ENCODE results near the gene SCN9A.

SCN9A gene

DNA sequence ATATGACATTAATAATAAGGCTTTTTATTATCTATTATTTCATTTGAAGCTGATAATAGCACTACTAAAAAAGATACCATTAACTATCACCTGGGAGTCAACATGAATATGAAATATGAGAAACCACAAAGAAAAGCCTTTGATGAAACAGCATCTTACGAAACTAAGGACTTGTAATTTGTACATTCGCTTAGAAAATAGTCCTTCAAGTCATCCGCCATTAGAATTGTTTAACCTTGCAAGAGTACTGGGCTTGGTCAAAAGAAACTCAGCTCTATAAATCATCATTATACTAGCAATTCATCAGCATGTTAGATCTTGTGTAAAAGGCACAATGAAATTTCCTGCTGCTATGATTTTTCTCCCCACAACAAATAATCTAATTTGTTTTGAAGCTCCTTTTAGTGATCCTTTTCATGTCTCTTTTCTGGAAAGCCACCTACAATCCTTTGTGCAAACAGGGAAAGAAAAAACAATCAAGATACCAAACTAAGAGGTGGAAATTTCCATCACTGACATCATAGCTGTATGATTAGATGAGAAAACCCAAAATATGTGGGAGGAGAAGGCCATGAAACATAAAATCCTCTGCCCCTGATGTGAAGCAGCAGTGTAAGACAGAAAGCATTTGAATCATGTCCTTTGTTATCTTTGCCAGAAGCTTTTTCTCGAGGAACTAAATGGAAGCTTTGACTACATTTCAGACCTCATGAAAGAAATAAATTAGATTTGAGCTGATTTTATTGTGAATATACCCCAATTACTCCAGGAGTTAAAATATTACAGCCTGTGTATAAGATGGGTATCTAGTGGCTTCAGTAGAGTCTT lies 31.2 kb downstream of the SCN9A start:
- CTCF ChIA-PET, result interaction anchor here (0.6 to 1.0 kb wide), 2 partner anchors 14 to 67 kb away, joined by 3 read pairs; no protein-coding TSS in a partner anchor
- no peak for DNase-seq (ENCODE audit: low spot score)
- TF ChIP-seq, protein P1, sequence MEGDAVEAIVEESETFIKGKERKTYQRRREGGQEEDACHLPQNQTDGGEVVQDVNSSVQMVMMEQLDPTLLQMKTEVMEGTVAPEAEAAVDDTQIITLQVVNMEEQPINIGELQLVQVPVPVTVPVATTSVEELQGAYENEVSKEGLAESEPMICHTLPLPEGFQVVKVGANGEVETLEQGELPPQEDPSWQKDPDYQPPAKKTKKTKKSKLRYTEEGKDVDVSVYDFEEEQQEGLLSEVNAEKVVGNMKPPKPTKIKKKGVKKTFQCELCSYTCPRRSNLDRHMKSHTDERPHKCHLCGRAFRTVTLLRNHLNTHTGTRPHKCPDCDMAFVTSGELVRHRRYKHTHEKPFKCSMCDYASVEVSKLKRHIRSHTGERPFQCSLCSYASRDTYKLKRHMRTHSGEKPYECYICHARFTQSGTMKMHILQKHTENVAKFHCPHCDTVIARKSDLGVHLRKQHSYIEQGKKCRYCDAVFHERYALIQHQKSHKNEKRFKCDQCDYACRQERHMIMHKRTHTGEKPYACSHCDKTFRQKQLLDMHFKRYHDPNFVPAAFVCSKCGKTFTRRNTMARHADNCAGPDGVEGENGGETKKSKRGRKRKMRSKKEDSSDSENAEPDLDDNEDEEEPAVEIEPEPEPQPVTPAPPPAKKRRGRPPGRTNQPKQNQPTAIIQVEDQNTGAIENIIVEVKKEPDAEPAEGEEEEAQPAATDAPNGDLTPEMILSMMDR (conservative IDR thresholded peaks at IDR 0.05; ENCODE audit: low read depth), result no peak
- POLR2A ChIA-PET (ENCODE audit: low non-redundant PET), result no interaction called here
- H3K27ac ChIP-seq, result no peak overlapping the region

DNA sequence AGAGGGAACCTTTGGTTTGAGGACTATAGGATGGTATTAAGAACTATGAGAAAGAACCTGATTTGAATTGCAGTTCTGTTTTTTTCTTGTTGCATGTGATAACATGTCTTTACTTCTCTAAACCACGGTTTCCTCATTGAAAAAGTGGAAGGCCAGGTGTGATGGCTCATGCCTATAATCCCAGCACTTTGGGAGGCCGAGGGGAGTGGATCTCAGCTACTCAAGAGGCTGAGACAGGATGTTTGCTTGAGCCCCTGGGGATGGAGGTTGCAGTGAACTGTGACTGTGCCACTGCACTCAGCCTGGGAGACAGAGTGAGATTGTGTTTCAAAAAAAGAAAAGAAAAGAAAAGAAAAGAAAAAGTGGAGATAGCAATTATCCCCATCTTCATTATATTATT lies 32.3 kb downstream of the SCN9A start:
- ChIA-PET CTCF (no interaction called here), POLR2A (ENCODE audit: low non-redundant PET) (no interaction called here)
- no peak overlapping the region for H3K27ac ChIP-seq
- TF ChIP-seq, protein P1 (conservative IDR thresholded peaks at IDR 0.05; ENCODE audit: low read depth), result no peak
- no peak for DNase-seq (ENCODE audit: low spot score)

DNA sequence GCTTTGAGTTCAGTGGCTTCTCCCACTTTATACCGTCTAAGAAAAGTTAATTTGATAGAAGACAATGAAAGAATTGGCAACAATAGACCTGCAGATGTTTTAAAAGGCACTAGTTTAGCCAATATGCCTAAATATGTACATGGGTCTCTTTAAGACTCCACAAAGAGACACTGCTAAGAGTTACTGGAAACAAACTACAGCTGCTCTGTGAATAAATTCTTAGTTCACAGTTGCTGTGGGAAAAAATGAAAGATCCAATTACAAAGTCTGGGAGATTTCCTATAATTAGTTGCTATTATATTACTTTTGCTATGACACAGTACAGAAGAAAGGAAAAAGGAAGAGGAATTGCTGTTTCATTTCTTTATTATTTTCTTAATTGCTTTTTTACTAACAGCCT lies 34.3 kb downstream of the SCN9A start:
- CTCF ChIA-PET, result no interaction called here
- no peak for DNase-seq (ENCODE audit: low spot score)
- TF ChIP-seq, protein P1 (conservative IDR thresholded peaks at IDR 0.05; ENCODE audit: low read depth), result no peak
- POLR2A ChIA-PET (ENCODE audit: low non-redundant PET), result no interaction called here
- no peak overlapping the region for H3K27ac ChIP-seq

DNA sequence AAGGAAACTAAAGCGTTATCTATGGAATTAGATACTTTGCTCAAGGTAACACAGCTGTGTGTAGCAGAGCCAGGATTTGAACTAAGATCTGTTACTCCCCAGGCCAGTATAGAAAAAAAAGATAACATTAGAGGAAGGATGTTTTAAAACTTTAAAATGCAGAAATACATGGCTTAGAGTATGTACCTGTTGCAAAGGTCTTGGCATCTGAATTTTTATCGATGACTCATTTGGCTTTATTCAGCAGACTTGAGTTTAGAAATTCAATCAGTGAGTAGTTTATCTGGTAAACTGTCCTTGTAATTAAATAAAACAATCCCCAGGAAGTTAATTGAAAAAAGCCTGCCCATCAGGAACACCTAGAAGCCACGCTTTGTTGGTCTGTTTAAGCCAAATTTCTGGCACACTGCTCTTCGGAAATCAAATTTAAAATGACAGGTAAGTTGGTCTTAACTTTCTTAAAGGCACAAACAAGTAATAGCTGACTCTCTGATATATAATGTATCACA lies 36.9 kb downstream of the SCN9A start:
- TF ChIP-seq, protein P1 (conservative IDR thresholded peaks at IDR 0.05; ENCODE audit: low read depth), result no peak
- ChIA-PET POLR2A (ENCODE audit: low non-redundant PET) (no interaction called here), CTCF (no interaction called here)
- DNase-seq (ENCODE audit: low spot score), result no peak
- H3K27ac ChIP-seq, result no peak overlapping the region

DNA sequence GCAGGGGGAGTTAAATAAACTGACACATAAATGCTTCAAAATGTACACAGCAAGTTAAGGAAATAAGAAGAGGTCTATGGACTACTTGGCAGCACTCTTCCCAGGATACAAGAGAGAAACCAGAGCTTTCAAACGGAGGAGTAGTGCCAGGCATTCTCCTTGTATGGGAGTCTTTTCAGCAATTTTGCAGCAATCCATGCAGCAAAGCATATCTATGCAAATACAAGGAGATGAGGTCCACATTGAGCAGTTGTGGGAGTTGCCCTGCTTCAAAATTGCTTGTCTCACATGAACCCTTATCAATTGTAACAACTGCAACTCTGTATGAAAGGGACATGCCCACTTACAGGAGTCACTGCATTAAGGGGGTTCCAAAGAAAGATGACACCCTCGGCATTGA lies 37.8 kb downstream of the SCN9A start:
- ChIA-PET POLR2A (ENCODE audit: low non-redundant PET) (no interaction called here), CTCF (no interaction called here)
- H3K27ac ChIP-seq, result no peak overlapping the region
- TF ChIP-seq, protein P1 (conservative IDR thresholded peaks at IDR 0.05; ENCODE audit: low read depth), result no peak
- DNase-seq (ENCODE audit: low spot score), result no peak

DNA sequence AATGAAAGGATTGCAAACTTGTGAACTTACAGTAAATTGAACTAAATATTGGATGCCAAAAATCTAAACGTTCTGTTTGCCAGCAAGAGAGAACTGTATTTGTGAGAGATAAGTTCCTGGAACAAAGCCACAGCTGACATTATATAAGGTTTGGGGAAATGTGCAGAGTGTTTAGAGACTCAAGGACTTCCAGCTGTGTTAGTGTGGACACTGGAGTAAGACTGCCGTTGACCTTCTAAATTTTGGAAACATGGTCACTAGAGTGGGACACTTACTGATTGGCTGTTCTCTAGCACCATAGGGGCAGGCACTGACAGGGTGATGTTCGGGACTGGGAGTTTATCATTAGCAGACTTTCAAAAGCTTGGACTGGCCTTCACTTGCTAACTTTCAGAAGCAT lies 40.5 kb downstream of the SCN9A start:
- ChIA-PET POLR2A (ENCODE audit: low non-redundant PET) (no interaction called here), CTCF (interaction anchor here (0.6 kb wide), 1 partner anchor 375 kb away, joined by 5 read pairs; no protein-coding TSS in a partner anchor)
- no peak overlapping the region for H3K27ac ChIP-seq
- DNase-seq (ENCODE audit: low spot score), result no peak
- TF ChIP-seq, protein P1 (conservative IDR thresholded peaks at IDR 0.05; ENCODE audit: low read depth), result no peak
